Airway epithelial cell (primary cell): ENCODE measurements around the gene VGLL3. TPM values are rescaled to one million over a fixed set of nuclear protein-coding genes. Genes with fewer than 3 reads are reported as not detected.

Source experiments
- total RNA-seq: library from RNA; depleted of rRNA; stranded (reverse); fragments of >200 nt; gene quantifications from 2 replicates; pipeline ENCODE4 v1.2.3, GENCODE V29; 2015

The VGLL3 gene, protein sequence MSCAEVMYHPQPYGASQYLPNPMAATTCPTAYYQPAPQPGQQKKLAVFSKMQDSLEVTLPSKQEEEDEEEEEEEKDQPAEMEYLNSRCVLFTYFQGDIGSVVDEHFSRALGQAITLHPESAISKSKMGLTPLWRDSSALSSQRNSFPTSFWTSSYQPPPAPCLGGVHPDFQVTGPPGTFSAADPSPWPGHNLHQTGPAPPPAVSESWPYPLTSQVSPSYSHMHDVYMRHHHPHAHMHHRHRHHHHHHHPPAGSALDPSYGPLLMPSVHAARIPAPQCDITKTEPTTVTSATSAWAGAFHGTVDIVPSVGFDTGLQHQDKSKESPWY
- total RNA-seq = 0.65 and 2.2 TPM in 2 replicates

DNA sequence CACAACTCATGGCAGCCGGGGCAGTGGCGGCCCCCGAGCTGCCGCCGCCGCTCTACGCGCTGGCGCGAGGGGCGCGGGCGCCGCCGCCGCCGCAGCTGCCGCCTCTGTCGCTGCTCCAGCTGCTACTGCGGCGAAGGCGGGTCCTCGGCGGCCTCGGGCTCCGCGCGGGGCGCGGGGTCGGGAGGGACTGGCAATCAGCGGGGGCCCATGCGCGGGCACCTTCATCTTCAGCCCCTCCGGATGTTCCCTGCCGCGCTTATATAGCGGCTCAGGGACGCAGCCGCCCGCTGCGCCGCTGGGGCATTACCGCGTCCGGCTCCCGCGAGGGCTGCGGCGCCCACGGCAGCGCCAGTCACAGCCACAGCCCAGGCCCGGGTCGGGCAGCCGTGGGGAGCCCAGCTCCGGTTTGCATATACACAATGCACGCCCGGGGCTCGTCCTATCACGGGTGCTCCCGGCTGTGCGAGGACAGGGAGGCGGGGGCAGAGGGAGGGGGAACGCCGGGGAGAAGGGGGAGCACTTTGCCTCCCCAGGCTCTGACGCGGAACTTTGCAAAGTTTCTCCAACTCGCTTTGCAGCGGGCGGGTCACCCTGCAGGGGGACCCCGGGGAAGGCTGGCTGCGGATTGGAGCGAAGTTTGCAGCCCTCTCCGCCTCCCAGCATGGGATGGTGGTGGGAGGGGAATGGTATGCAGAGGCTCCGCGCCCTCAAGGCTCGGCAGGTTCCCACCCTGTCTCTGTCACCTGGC lies at the start of gene VGLL3:
Gene VGLL3, minus strand, starts transcription at position 416 of the 748 bp plus-strand sequence. Its CDS starts 406 bp downstream, at position 10.

Other genes starting within 250 kb of the VGLL3 start
- 31.5 and 36.8 TPM in 2 replicates for gene CHMP2B, start 236.2 kb upstream of the VGLL3 start, total RNA-seq